Testis (tissue), 2 donors: ENCODE measurements around the gene TNPO3.

Source experiments
- CTCF ChIP-seq, 3 experiments: fragments of 450-650 bp in 2 of 3; fragments of 200-600 bp in 1 of 3; sonication (generic) in 1 of 3; IDR thresholded peaks; one replicate each; pipeline ENCODE4 v1.5.1; 2016 to 2019; ENCODE audit warnings: antibody characterized with exemption in 3 of 3, mild to moderate bottlenecking in 2 of 3, moderate library complexity in 1 of 3
- POLR2A ChIP-seq: fragments of 450-650 bp; IDR thresholded peaks from one replicate; pipeline ENCODE4 v1.6.1; 2017; ENCODE audit warnings: antibody characterized with exemption, mild to moderate bottlenecking, moderate library complexity

DNA sequence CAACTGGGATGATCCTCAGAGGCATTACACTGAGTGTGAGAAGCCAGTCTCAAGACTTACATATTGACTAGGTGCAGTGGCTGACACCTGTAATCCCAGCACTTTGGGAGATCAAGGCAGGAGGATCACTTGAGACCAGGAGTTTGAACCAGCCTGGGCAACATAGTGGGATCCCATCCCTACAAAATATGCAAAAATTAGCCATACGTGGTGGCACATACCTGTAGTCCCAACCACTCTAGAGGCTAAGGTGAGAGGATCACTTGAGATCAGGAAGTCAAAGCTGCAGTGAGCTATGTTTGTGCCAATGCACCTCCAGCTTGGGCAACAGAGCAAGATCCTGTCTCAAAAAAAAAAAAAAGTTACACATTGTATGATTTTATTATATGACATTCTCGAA lies 23.5 kb upstream of the TNPO3 start:
- no peak for TF ChIP-seq CTCF (IDR thresholded peaks at IDR 0.05)
- no peak for TF ChIP-seq POLR2A
